Endothelial cell of umbilical vein (primary cell): ENCODE data around the gene INSRR. TPM values are rescaled to one million over a fixed set of nuclear protein-coding genes. Genes with fewer than 3 reads are reported as not detected.

ENCODE experiments used
- BruUV-seq: library from RNA; stranded (reverse); fragments of 400-500 nt; replicated peaks from 2 replicates; lab custom pipeline; 2021; lab: Mats Ljungman, UMichigan
- CTCF ChIA-PET: fragments of 300-600, 350-600 bp; sonication (Branson Sonifier 250); formaldehyde crosslinking; loops from one replicate; lab custom pipeline; 2021; ENCODE audit warnings: antibody characterized with exemption, inconsistent platforms; lab: Charles Lee
- POLR2A ChIA-PET: fragments of 300-600, 350-600 bp; sonication (Branson Sonifier 250); formaldehyde crosslinking; loops from one replicate; lab custom pipeline; 2021; ENCODE audit warnings: antibody characterized with exemption, inconsistent platforms; lab: Charles Lee
- DNase-seq: peaks from one replicate; pipeline ENCODE4 v3.0.0-alpha.2; 2011; ENCODE audit warnings: low read depth, low spot score
- FAIRE-seq: peaks from 2 replicates; lab custom pipeline; 2011; peaks lifted over from hg19 to GRCh38; lab: Jason Lieb, UNC
- H2AFZ ChIP-seq: 2 replicates; pipeline ENCODE4 v1.6.0; 2012; ENCODE audit warnings: low read depth, low read length, control low read depth, inconsistent platforms
- H3K27ac ChIP-seq: 2 replicates; pipeline ENCODE4 v1.5.1; 2011; ENCODE audit warnings: low read depth, mild to moderate bottlenecking, control low read depth, low read length, moderate library complexity; ENCODE audit not compliant: insufficient read depth
- H3K27me3 ChIP-seq, 2 experiments: 2 replicates each; pipeline versions ENCODE4 v1.6.0 to v1.6.1; 2011; ENCODE audit warnings: low read length in 2 of 2, mixed read lengths in 1 of 2; ENCODE audit not compliant: control insufficient read depth in 2 of 2, insufficient read depth in 2 of 2
- H3K36me3 ChIP-seq, 2 experiments: 2 replicates in 1 of 2; 3 replicates in 1 of 2; pipeline ENCODE4 v1.5.1; 2011; ENCODE audit warnings: low read length in 2 of 2, mild to moderate bottlenecking in 1 of 2, moderate library complexity in 1 of 2; ENCODE audit not compliant: control insufficient read depth in 2 of 2, insufficient read depth in 2 of 2; ENCODE audit errors: extremely low read depth in 1 of 2
- H3K4me1 ChIP-seq: 3 replicates; pipeline ENCODE4 v1.5.1; 2011; ENCODE audit warnings: mild to moderate bottlenecking, low read length; ENCODE audit not compliant: control insufficient read depth, insufficient read depth; ENCODE audit errors: extremely low read depth
- H3K4me2 ChIP-seq: 2 replicates; pipeline ENCODE4 v1.6.1; 2011; ENCODE audit warnings: low read length, control low read depth, mixed read lengths; ENCODE audit not compliant: insufficient read depth
- H3K4me3 ChIP-seq, 3 experiments: fragments of 200-600 bp in 1 of 3; sonication (generic), shearing (Covaris generic) in 1 of 3; replicated peaks in 1 of 3; 2 replicates each; pipeline ENCODE4 v1.5.1; 2011 to 2016; ENCODE audit warnings: control low read depth in 3 of 3, low read length in 3 of 3, mild to moderate bottlenecking in 2 of 3, inconsistent platforms in 1 of 3, low read depth in 1 of 3, moderate library complexity in 1 of 3; ENCODE audit not compliant: insufficient read depth in 1 of 3
- H3K79me2 ChIP-seq: 2 replicates; pipeline ENCODE4 v1.6.0; 2012; ENCODE audit warnings: low read length, inconsistent platforms; ENCODE audit not compliant: control insufficient read depth, insufficient read depth
- H3K9ac ChIP-seq: replicated peaks from 2 replicates; pipeline ENCODE3; 2011; ENCODE audit warnings: low read length, control low read depth; ENCODE audit not compliant: insufficient read depth; ENCODE audit errors: extremely low read depth
- H3K9me1 ChIP-seq: replicated peaks from 3 replicates; pipeline ENCODE4 v1.6.0; 2011; ENCODE audit warnings: mild to moderate bottlenecking, low read length; ENCODE audit not compliant: control insufficient read depth, insufficient read depth; ENCODE audit errors: extremely low read depth
- H3K9me3 ChIP-seq: replicated peaks from 2 replicates; pipeline ENCODE4 v1.5.1; 2012; ENCODE audit warnings: low read length, inconsistent platforms; ENCODE audit not compliant: control insufficient read depth, insufficient read depth
- H4K20me1 ChIP-seq: replicated peaks from 2 replicates; pipeline ENCODE3; 2011; ENCODE audit warnings: mild to moderate bottlenecking, low read length; ENCODE audit not compliant: control insufficient read depth, insufficient read depth; ENCODE audit errors: extremely low read depth
- EZH2 ChIP-seq: IDR thresholded peaks from 2 replicates; pipeline ENCODE4 v1.6.1; 2012; ENCODE audit warnings: borderline replicate concordance, low read depth, mild to moderate bottlenecking, moderate library complexity, low read length, inconsistent platforms; ENCODE audit not compliant: severe bottlenecking
- FOS ChIP-seq: IDR thresholded peaks from 2 replicates; pipeline ENCODE4 v1.6.1; 2011; ENCODE audit warnings: mild to moderate bottlenecking, low read length, moderate library complexity, borderline replicate concordance; ENCODE audit not compliant: insufficient read depth
- GATA2 ChIP-seq: IDR thresholded peaks from 2 replicates; pipeline ENCODE4 v1.7.0; 2011; ENCODE audit warnings: low read depth, mild to moderate bottlenecking, moderate library complexity, mixed read lengths, low read length; ENCODE audit not compliant: insufficient read length, insufficient read depth
- JUN ChIP-seq: IDR thresholded peaks from 2 replicates; pipeline ENCODE4 v1.6.1; 2011; ENCODE audit warnings: borderline replicate concordance, low read depth; ENCODE audit not compliant: insufficient read length, insufficient read depth
- MYC ChIP-seq: IDR thresholded peaks from one replicate; pipeline ENCODE4 v1.6.1; 2011; ENCODE audit warnings: mild to moderate bottlenecking, low read depth, low read length
- POLR2A ChIP-seq: IDR thresholded peaks from 2 replicates; pipeline ENCODE4 v1.6.1; 2012; ENCODE audit warnings: low read depth, mild to moderate bottlenecking, control low read depth, low read length
- POLR2AphosphoS5 ChIP-seq: IDR thresholded peaks from 2 replicates; pipeline ENCODE4 v1.6.1; 2012; ENCODE audit warnings: low read depth, mild to moderate bottlenecking, control low read depth, low read length, moderate library complexity; ENCODE audit not compliant: insufficient read depth
- dilution Hi-C: fragments of 300-500 bp; cut with MboI; formaldehyde crosslinking; loops from one replicate; pipeline ENCODE4 v1.15.0; 2019; ENCODE audit warnings: low sequenced_read_pairs; ENCODE audit not compliant: extremely low pct_ligation_motif_present
- intact Hi-C: fragments of 100-400 bp; cut with micrococcal nuclease; formaldehyde crosslinking; loops from one replicate; pipeline ENCODE4 v1.10.0; 2022
- polyA plus RNA-seq, 4 experiments: library from polyadenylated mRNA; depleted of rRNA in 3 of 4; stranded (reverse) in 3 of 4; unstranded in 1 of 4; fragments of >200 nt; gene quantifications; 2 replicates each; pipeline versions ENCODE4 v1.2.1 to v1.2.3, GENCODE V29; 2011 to 2012; ENCODE audit warnings: missing spikeins in 1 of 4
- total RNA-seq: library from RNA; stranded (reverse); gene quantifications from 2 replicates; pipeline ENCODE4 v1.2.3, GENCODE V29; 2021
- TF ChIP-seq, protein P1 (sequence below): IDR thresholded peaks from 2 replicates; pipeline ENCODE4 v1.6.1; 2011; ENCODE audit not compliant: insufficient read depth, insufficient read length
- TF ChIP-seq, protein P2 (sequence below), 2 donors: IDR thresholded peaks; 1 replicate in 1 of 2; 2 replicates in 1 of 2; pipeline ENCODE4 v1.5.1; 2011; ENCODE audit warnings: low read length in 2 of 2, mild to moderate bottlenecking in 2 of 2, moderate library complexity in 2 of 2, control low read depth in 1 of 2, inconsistent platforms in 1 of 2, low read depth in 1 of 2; ENCODE audit not compliant: insufficient read depth in 1 of 2; ENCODE audit errors: extremely low read depth in 1 of 2

The INSRR gene
- total and polyA plus RNA-seq, 2 donors (not counting 3 experiments of a cell fraction or from before 2014, with no cell fraction given): not detected

DNA sequence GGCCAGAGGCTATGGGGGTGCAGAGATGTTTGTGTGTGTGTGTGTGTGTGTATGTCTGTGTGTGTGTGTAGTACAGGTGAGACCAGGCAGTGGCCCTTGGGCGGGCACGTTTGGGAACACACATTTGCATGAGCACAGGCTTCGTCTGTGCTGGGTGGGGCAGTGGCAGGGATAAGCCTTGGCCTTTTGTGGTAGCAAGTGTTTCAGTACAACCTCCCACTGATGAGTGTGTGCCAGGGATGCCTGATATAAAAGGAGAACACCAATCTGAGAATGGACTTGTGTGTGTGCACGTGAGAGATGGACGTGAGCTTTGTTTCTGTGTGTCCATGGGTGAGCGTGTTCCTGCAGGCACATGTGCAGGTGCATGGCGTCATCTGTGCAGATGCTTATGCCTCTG, 4.7 kb upstream of the INSRR start:
- POLR2A ChIA-PET: no interaction called here
- Histone ChIP-seq H3K36me3 (no peaks in the 10 kb centered on the region), H3K9me1 (no peaks in the 10 kb centered on the region), H2AFZ (no peak overlapping the region), H3K9ac (no peak overlapping the region), H4K20me1 (no peaks in the 10 kb centered on the region), H3K27me3 (peaks cover 21 to 23% of the 10 kb centered on the region in 2 experiments), H3K9me3 (no peaks in the 10 kb centered on the region), H3K27ac (no peak overlapping the region), H3K4me2 (no peak overlapping the region), H3K4me3 (no peak overlapping the region), H3K79me2 (no peaks in the 10 kb centered on the region), H3K4me1 (peaks cover 20% of the 10 kb centered on the region)
- dilution Hi-C loops (no loop called here), intact Hi-C loops (no loop called here)
- no peak for FAIRE-seq
- BruUV-seq: no TSS peak
- DNase-seq: no peak
- CTCF ChIA-PET: interaction anchor here (0.6 to 10.5 kb wide), 6 partner anchors 26 to 174 kb away, joined by 3 to 336 read pairs (median 5); partner anchors contain the start of genes ISG20L2 and METTL25B
- TF ChIP-seq, protein P1, sequence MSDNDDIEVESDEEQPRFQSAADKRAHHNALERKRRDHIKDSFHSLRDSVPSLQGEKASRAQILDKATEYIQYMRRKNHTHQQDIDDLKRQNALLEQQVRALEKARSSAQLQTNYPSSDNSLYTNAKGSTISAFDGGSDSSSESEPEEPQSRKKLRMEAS: no peak
- no peak for TF ChIP-seq POLR2A
- TF ChIP-seq, protein P2, sequence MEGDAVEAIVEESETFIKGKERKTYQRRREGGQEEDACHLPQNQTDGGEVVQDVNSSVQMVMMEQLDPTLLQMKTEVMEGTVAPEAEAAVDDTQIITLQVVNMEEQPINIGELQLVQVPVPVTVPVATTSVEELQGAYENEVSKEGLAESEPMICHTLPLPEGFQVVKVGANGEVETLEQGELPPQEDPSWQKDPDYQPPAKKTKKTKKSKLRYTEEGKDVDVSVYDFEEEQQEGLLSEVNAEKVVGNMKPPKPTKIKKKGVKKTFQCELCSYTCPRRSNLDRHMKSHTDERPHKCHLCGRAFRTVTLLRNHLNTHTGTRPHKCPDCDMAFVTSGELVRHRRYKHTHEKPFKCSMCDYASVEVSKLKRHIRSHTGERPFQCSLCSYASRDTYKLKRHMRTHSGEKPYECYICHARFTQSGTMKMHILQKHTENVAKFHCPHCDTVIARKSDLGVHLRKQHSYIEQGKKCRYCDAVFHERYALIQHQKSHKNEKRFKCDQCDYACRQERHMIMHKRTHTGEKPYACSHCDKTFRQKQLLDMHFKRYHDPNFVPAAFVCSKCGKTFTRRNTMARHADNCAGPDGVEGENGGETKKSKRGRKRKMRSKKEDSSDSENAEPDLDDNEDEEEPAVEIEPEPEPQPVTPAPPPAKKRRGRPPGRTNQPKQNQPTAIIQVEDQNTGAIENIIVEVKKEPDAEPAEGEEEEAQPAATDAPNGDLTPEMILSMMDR (IDR thresholded peaks at IDR 0.05; ENCODE audit: extremely low read depth in 1 of 2, insufficient read depth in 1 of 2, low read depth in 1 of 2, low read length in 2 of 2): no peak
- no peak for TF ChIP-seq EZH2
- no peak for TF ChIP-seq FOS
- TF ChIP-seq GATA2: no peak
- no peak for TF ChIP-seq POLR2AphosphoS5
- TF ChIP-seq JUN: no peak
- TF ChIP-seq MYC: no peak
